RWPE1 (cell line): Measurements from ENCODE around the gene CNOT1.
"Not testable (repeated sequence)": the region's sequence is repeated elsewhere in the genome, so short reads cannot be mapped to it uniquely, and the experiment has no call there.

ENCODE experiments used
- CTCF ChIA-PET: fragments of 350-600 bp; sonication (Branson Sonifier 250); formaldehyde crosslinking; extraction: SDS; loops from one replicate; lab custom pipeline; 2021; lab: Yijun Ruan, JAX
- POLR2A ChIA-PET: fragments of 400-600 bp; formaldehyde crosslinking; extraction: SDS; loops from one replicate; lab custom pipeline; 2020; ENCODE audit warnings: antibody characterized with exemption; ENCODE audit not compliant: low non-redundant PET; lab: Yijun Ruan, JAX
- DNase-seq: peaks from one replicate; pipeline ENCODE4 v3.0.0; 2012; ENCODE audit warnings: low spot score
- H3K27ac ChIP-seq: fragments of 450-650 bp; 2 replicates; pipeline ENCODE4 v1.5.1; 2017
- TF ChIP-seq, protein P1 (sequence below): fragments of 450-650 bp; conservative IDR thresholded peaks from 2 replicates; pipeline ENCODE4 v1.5.1; 2017; ENCODE audit warnings: low read depth, mild to moderate bottlenecking

Gene CNOT1

DNA sequence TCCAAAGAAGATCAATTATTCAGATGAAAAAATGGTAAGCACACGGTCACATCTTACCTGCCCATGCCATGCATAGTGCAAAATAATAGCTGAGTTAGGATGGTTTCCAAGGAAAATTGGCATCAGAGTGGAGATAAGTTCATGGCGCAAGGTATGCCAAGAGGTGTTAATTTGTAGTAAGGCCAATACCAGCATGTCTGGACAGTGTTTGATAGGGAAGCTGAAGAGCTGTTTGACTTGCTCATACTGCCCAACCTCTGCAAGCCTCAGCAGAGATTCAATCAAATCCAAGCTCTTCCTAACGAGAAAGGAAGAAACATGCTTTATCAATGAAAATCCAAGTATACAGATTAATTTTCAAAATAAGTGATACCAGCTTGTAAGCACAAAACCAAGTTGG, 51.0 kb downstream of the CNOT1 start:
- POLR2A ChIA-PET = no interaction called here
- H3K27ac ChIP-seq = no peak overlapping the region
- no peak for DNase-seq
- TF ChIP-seq, protein P1, sequence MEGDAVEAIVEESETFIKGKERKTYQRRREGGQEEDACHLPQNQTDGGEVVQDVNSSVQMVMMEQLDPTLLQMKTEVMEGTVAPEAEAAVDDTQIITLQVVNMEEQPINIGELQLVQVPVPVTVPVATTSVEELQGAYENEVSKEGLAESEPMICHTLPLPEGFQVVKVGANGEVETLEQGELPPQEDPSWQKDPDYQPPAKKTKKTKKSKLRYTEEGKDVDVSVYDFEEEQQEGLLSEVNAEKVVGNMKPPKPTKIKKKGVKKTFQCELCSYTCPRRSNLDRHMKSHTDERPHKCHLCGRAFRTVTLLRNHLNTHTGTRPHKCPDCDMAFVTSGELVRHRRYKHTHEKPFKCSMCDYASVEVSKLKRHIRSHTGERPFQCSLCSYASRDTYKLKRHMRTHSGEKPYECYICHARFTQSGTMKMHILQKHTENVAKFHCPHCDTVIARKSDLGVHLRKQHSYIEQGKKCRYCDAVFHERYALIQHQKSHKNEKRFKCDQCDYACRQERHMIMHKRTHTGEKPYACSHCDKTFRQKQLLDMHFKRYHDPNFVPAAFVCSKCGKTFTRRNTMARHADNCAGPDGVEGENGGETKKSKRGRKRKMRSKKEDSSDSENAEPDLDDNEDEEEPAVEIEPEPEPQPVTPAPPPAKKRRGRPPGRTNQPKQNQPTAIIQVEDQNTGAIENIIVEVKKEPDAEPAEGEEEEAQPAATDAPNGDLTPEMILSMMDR = no peak
- CTCF ChIA-PET = interaction anchor here (0.5 to 1.3 kb wide), 2 partner anchors 29 to 82 kb away, joined by 3 read pairs; no protein-coding TSS in a partner anchor

DNA sequence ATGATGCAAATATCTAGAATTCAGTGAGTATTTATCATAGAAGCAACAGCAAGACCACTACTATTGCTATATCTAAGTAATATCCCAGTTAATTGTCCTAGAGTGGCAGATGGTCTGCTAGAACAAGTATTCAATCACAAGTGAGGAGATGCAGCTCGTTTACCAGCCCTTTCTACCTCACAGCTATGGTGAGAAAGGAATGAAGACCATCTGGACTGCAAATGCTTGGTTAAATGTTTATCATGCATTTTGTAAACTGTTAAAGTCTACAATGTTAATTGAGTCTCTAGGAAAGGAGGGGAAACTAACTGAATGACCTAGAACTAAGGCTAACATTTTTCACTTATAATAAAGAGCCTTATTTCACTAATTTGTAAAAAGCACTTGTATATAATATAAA, 52.5 kb downstream of the CNOT1 start:
- ChIA-PET POLR2A (no interaction called here), CTCF (no interaction called here)
- TF ChIP-seq, protein P1 = no peak
- DNase-seq = no peak
- no peak overlapping the region for H3K27ac ChIP-seq

DNA sequence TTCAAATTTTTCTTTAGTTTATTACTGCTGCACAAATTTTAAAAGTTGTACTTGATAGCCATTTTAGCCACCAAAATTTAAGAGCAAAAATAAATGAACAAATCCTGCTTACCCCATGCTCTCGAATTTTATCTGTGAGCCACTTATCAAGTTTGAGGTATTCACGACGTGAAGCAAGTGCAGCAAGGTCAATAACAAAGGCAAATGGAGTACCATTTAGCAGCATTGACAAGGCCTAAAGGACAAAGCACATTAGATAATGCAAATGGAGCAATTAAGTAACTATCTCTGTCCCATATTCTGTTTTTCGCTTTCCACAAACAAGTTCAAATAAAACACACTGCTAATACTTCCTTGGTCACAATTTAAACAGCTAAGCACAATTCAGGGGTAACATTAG, 54.7 kb downstream of the CNOT1 start:
- TF ChIP-seq, protein P1 = no peak
- ChIA-PET CTCF (no interaction called here), POLR2A (no interaction called here)
- DNase-seq = no peak
- H3K27ac ChIP-seq = no peak overlapping the region

DNA sequence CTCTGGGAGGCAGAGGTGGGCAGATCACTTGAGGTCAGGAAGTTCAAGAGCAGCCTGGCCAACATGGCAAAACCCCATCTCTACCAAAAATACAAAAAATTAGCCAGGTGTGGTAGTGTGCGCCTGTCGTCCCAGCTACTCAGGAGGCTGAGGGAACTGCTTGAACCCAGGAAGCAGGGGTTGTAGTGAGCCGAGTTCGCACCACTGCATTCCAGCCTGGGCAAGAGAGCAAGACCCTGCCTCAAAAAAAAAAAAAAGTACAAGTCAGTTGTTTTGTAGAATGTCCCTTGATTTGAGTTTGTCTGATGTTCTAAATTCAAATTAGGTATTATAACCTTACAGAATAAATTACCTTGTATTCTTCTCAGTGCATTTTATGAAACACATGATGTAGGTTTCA, 63.9 kb downstream of the CNOT1 start:
- H3K27ac ChIP-seq, DNase-seq, POLR2A ChIA-PET, CTCF ChIA-PET: not testable (repeated sequence)

DNA sequence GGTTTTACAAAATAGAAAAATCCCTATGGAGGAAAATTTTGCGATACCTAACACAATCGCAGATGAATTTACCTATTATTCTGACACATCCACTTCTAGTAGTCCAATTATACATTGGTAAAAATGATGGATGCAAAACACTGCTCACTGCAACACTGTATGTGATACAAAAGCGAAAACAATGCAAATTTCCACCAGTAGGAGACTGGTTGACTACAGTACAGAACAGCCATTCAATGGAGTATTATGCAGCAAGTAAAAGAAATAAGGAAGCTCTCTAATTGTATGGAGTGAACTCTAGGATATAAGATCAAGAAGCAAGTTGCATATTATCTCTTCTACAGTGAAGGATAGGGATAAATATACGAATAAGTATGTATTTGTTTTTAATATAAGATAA, 65.9 kb downstream of the CNOT1 start:
- TF ChIP-seq, protein P1 = no peak
- no peak for DNase-seq
- CTCF ChIA-PET = interaction anchor here (1.4 kb wide), 1 partner anchor 26 kb away, joined by 3 read pairs; no protein-coding TSS in a partner anchor
- POLR2A ChIA-PET = no interaction called here
- H3K27ac ChIP-seq = no peak overlapping the region

DNA sequence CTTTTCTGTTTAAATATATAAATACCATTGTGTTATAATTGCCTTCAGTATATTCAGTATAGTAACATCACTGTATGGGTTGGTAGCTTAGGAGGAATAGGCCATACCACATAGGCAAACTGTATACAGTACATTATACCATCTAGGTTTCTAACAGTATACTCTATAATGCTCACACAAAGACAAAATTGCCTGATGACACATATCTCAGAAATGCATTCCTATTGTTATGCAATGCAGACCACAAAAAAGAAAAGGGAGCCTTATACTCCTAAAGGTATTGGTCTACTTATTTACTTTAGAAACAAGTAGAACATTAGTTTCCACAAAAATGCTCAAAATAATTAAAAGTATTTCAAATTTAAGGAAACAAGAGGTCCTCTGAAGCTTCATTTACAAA, 66.4 kb downstream of the CNOT1 start:
- ChIA-PET CTCF (interaction anchor here (0.6 kb wide), 1 partner anchor 90 kb away, joined by 5 read pairs; no protein-coding TSS in a partner anchor), POLR2A (no interaction called here)
- no peak overlapping the region for H3K27ac ChIP-seq
- TF ChIP-seq, protein P1 = no peak
- peak; percentile 53 for DNase-seq

DNA sequence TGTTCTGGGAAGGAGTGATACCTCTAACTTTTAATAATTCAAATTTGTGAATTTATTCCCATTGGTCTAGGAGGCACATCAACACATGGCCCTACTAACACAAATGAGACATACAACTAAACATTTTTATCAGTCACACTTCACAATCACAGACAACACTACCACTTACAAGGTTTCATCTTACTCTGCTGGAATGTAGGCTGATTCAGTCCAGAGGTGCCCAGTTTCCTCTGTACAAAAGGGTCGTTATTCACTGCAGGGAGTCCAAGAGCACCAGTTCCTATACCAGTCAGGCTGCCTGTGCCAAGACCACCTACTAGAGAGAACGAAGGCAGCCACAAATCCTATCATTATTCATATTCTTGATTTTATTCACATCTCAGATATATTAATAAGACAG, 72.9 kb downstream of the CNOT1 start:
- CTCF ChIA-PET = no interaction called here
- DNase-seq = no peak
- POLR2A ChIA-PET = no interaction called here
- TF ChIP-seq, protein P1 = no peak
- no peak overlapping the region for H3K27ac ChIP-seq
